SK-N-SH (cell line): ENCODE data around the gene WWTR1.

ENCODE experiments used
- CTCF ChIP-seq: fragments of 200-600 bp; sonication (generic); IDR thresholded peaks from 2 replicates; pipeline ENCODE4 v1.6.1; 2017; ENCODE audit warnings: antibody characterized with exemption, mild to moderate bottlenecking, moderate library complexity
- EP300 ChIP-seq, 2 experiments: IDR thresholded peaks; 2 replicates each; pipeline versions ENCODE4 v1.4.0 to v1.6.1; 2012; ENCODE audit warnings: borderline replicate concordance in 1 of 2, low read depth in 1 of 2, low read length in 1 of 2
- MAX ChIP-seq: IDR thresholded peaks from 2 replicates; pipeline ENCODE4 v1.4.0; 2012; ENCODE audit warnings: low read depth
- MXI1 ChIP-seq: IDR thresholded peaks from 2 replicates; pipeline ENCODE4 v1.6.1; 2012; ENCODE audit warnings: mild to moderate bottlenecking, low read depth, low read length, improper control_type of control experiment
- RXRA ChIP-seq: IDR thresholded peaks from 2 replicates; pipeline ENCODE4 v1.4.0; 2012; ENCODE audit warnings: low read depth, mild to moderate bottlenecking, borderline replicate concordance
- SIN3A ChIP-seq: IDR thresholded peaks from 2 replicates; pipeline ENCODE4 v1.6.1; 2012; ENCODE audit warnings: low read depth, mild to moderate bottlenecking, low read length, moderate library complexity, borderline replicate concordance
- SMC3 ChIP-seq: IDR thresholded peaks from 2 replicates; pipeline ENCODE4 v1.6.1; 2012; ENCODE audit warnings: low read depth, low read length, improper control_type of control experiment

GRCh38 chr3:149486726-149487125 lies 171.1 kb downstream of the WWTR1 start:
- TF ChIP-seq MXI1 (no peak), SMC3 (no peak), CTCF (no peak), SIN3A (no peak), MAX (no peak), EP300 (IDR thresholded peaks at IDR 0.05; ENCODE audit: borderline replicate concordance in 1 of 2, low read depth in 1 of 2, low read length in 1 of 2) (no peak), RXRA (no peak)
